ENCODE data around the gene RAB30.

RAB30 gene

DNA sequence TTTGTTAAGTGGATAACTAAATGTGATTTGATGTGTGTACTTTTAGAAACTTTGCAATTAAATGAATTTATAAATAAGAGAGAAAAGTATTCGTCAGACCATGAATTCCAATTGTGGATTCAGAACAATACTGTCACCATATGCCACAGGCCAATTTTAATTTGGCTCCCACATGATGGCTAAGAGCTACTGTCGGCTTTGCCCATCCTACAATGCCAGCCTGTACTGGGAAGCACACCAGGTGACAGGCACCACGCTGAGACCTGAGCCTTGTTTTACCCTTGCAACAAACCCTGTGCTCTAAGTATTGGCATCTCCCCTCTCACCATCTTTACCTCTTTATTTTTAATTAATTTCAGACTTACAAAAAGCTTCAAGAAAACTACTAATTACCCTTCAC is 14.0 kb downstream of the RAB30 start:
- Histone ChIP-seq H3K4me1 (ENCODE audit: control insufficient read depth in 5 of 5, insufficient read depth in 5 of 5, low read length in 5 of 5) (peaks cover 0 to 27% (median 14%) of the 10 kb centered on the region in 5 donors), H3K27me3 (ENCODE audit: control insufficient read depth in 5 of 5, insufficient read depth in 4 of 5, low read length in 5 of 5) (no peaks in the 10 kb centered on the region), H3K36me3 (ENCODE audit: control insufficient read depth in 5 of 5, insufficient read depth in 5 of 5, low read length in 5 of 5) (no peaks in the 10 kb centered on the region), H3K9me3 (ENCODE audit: control insufficient read depth in 5 of 5, low read length in 5 of 5) (no peaks in the 10 kb centered on the region), H3K27ac (ENCODE audit: low read depth, low read length) (no peak overlapping the region), H3K4me3 (ENCODE audit: low read depth in 1 of 5, low read length in 5 of 5) (no peak overlapping the region), H3K9ac (ENCODE audit: low read length in 5 of 5) (no peak overlapping the region)

DNA sequence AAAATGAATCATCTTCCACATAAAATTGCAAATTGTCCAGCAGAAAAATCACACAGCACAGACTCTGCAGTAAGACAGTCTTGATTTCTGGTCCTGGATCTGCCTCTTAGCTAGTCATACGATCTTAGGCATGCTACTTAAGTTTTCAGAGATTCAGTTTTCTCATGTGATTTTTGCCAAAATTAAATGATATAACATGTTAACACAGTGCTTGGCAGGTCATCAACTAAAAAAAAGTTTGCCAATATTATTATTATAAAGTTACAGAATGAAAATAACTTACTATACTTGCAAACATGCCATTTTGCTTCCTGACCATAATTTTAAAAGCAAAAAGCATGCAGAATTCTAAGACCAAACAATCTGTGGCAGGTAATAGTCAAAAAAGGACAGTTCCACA is 15.1 kb downstream of the RAB30 start:
- H3K9me3 ChIP-seq (ENCODE audit: control insufficient read depth in 5 of 5, low read length in 5 of 5) = no peaks in the 10 kb centered on the region
- no peak overlapping the region for H3K9ac ChIP-seq (ENCODE audit: low read length in 5 of 5)
- H3K4me3 ChIP-seq (ENCODE audit: low read depth in 1 of 5, low read length in 5 of 5) = no peak overlapping the region
- H3K27me3 ChIP-seq (ENCODE audit: control insufficient read depth in 5 of 5, insufficient read depth in 4 of 5, low read length in 5 of 5) = no peaks in the 10 kb centered on the region
- peaks cover 4 to 36% (median 25%) of the 10 kb centered on the region in 5 donors for H3K4me1 ChIP-seq (ENCODE audit: control insufficient read depth in 5 of 5, insufficient read depth in 5 of 5, low read length in 5 of 5)
- no peaks in the 10 kb centered on the region for H3K36me3 ChIP-seq (ENCODE audit: control insufficient read depth in 5 of 5, insufficient read depth in 5 of 5, low read length in 5 of 5)
- H3K27ac ChIP-seq (ENCODE audit: low read depth, low read length) = no peak overlapping the region

DNA sequence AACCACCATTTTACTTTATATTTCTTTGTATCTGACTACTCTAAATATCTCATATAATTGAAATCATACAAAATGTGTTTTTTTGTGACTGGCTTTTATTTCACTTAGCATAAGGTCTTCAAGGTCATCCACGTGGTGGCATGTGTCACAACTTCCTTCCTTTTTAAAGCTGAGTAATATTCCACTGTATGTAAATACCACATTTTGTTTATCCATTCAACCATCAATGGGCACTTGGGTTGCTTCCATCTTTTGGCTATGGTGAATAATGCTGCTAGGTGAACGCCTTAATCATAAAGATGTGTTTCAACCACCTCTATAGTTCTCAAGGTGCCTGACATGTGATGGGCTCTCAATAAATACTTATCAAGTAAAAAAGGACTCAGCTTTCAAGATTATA is 15.5 kb downstream of the RAB30 start:
- Histone ChIP-seq H3K36me3 (ENCODE audit: control insufficient read depth in 5 of 5, insufficient read depth in 5 of 5, low read length in 5 of 5) (no peaks in the 10 kb centered on the region), H3K4me3 (ENCODE audit: low read depth in 1 of 5, low read length in 5 of 5) (no peak overlapping the region), H3K4me1 (ENCODE audit: control insufficient read depth in 5 of 5, insufficient read depth in 5 of 5, low read length in 5 of 5) (peaks cover 4 to 36% (median 27%) of the 10 kb centered on the region in 5 donors), H3K27me3 (ENCODE audit: control insufficient read depth in 5 of 5, insufficient read depth in 4 of 5, low read length in 5 of 5) (no peaks in the 10 kb centered on the region), H3K9me3 (ENCODE audit: control insufficient read depth in 5 of 5, low read length in 5 of 5) (no peaks in the 10 kb centered on the region), H3K27ac (ENCODE audit: low read depth, low read length) (no peak overlapping the region), H3K9ac (ENCODE audit: low read length in 5 of 5) (no peak overlapping the region)

DNA sequence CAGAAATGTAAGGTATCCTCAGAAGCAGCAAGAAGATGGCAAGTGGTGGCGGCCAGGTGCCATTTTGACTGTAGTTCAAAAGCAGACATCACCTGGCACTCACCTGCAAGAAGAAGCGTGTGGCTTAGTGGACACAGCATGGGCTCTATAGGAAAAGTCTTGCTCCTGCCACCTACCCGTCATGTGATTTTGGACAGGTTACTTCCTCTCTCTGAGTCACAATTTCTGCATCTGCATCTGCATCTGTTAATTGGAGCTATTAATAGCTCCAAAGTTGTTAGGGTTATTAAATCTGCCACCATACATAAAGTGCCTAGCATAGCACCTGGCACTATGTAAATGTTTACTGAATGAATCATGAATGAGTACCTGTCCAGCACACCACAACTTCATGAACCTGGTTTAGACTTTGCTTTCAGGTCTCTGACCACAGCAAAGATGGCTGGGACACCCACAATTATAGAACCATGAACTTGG is 16.8 kb downstream of the RAB30 start:
- Histone ChIP-seq H3K27ac (ENCODE audit: low read depth, low read length) (no peak overlapping the region), H3K4me1 (ENCODE audit: control insufficient read depth in 5 of 5, insufficient read depth in 5 of 5, low read length in 5 of 5) (peaks cover 4 to 36% (median 27%) of the 10 kb centered on the region in 5 donors), H3K36me3 (ENCODE audit: control insufficient read depth in 5 of 5, insufficient read depth in 5 of 5, low read length in 5 of 5) (no peaks in the 10 kb centered on the region)

DNA sequence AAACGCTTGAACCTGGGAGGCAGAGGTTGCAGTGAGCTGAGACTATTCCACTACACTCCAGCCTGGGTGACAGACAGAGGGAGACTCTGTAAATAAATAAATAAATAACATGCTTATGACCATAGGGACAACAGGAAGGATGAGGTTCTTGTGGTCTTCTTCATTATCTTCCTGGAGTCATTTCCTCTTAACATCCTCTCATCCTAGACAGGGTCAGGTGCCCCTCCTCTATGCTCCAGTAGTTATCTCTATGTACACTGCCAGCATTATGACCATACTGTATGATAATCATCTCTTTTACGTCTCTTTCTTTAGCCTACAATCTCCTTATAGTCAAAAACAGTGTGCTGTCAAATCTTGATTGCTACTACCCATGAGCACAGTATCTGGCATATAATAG is 17.7 kb downstream of the RAB30 start:
- Histone ChIP-seq H3K9me3 (ENCODE audit: control insufficient read depth in 5 of 5, low read length in 5 of 5) (no peaks in the 10 kb centered on the region), H3K4me3 (ENCODE audit: low read depth in 1 of 5, low read length in 5 of 5) (no peak overlapping the region), H3K4me1 (ENCODE audit: control insufficient read depth in 5 of 5, insufficient read depth in 5 of 5, low read length in 5 of 5) (peaks cover 4 to 36% (median 27%) of the 10 kb centered on the region in 5 donors), H3K36me3 (ENCODE audit: control insufficient read depth in 5 of 5, insufficient read depth in 5 of 5, low read length in 5 of 5) (no peaks in the 10 kb centered on the region), H3K9ac (ENCODE audit: low read length in 5 of 5) (no peak overlapping the region), H3K27me3 (ENCODE audit: control insufficient read depth in 5 of 5, insufficient read depth in 4 of 5, low read length in 5 of 5) (no peaks in the 10 kb centered on the region), H3K27ac (ENCODE audit: low read depth, low read length) (no peak overlapping the region)

More for the DNA sequence above, 16.8 kb downstream of the RAB30 start:
- Histone ChIP-seq H3K9ac (ENCODE audit: low read length in 5 of 5) (no peak overlapping the region), H3K9me3 (ENCODE audit: control insufficient read depth in 5 of 5, low read length in 5 of 5) (no peaks in the 10 kb centered on the region), H3K4me3 (ENCODE audit: low read depth in 1 of 5, low read length in 5 of 5) (no peak overlapping the region), H3K27me3 (ENCODE audit: control insufficient read depth in 5 of 5, insufficient read depth in 4 of 5, low read length in 5 of 5) (no peaks in the 10 kb centered on the region)

DNA sequence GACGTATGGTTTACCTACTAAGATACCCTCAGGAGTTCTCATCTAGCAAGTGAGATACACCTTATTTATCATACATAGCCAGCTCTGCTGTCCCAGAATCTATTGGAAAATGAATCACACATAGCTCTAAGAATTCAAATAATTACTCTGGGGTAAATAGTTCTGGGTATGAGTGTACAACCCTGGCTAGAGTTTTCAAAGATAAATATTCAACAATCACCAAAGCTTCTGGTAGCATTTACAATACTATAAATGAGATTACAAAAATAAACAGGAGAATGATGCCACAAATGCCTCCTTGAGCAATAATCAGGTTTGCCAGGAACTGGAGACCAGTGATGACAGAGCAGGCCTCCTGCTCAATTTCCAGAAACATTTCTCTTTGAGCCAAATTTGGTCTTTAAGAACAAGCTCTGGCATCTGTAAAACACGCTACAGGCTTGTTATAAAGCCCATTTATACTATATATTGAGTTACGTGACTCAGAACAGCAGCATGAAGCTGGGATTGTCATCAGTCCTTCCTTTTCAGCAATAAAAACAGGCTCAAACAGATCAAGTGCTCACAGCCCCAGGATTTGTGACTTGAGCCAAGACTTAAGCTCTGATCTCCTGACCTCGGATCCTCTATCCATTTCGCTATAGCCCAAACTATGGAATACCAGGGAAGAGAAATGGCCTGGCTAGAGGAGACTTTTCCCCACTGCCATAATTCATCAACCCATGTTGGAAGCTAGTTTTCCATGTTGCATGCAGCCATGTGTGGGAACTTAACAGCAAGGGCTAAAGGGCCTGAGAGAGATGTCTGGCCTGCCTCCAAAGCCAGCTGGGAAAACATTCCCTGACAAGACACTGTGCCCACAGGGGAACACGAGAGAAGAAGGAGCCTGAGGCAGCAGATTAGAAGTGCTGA is 19.7 kb downstream of the RAB30 start:
- no peaks in the 10 kb centered on the region for H3K36me3 ChIP-seq (ENCODE audit: control insufficient read depth in 5 of 5, insufficient read depth in 5 of 5, low read length in 5 of 5)
- peaks cover 4 to 40% (median 34%) of the 10 kb centered on the region in 5 donors for H3K4me1 ChIP-seq (ENCODE audit: control insufficient read depth in 5 of 5, insufficient read depth in 5 of 5, low read length in 5 of 5)
- H3K9ac ChIP-seq (ENCODE audit: low read length in 5 of 5) = peak overlapping the region in 4 of 5 donors; percentile 22 to 88 (median 48)
- no peak overlapping the region for H3K4me3 ChIP-seq (ENCODE audit: low read depth in 1 of 5, low read length in 5 of 5)
- H3K27me3 ChIP-seq (ENCODE audit: control insufficient read depth in 5 of 5, insufficient read depth in 4 of 5, low read length in 5 of 5) = no peaks in the 10 kb centered on the region
- H3K9me3 ChIP-seq (ENCODE audit: control insufficient read depth in 5 of 5, low read length in 5 of 5) = no peaks in the 10 kb centered on the region
- H3K27ac ChIP-seq (ENCODE audit: low read depth, low read length) = peak overlapping the region; percentile 86

DNA sequence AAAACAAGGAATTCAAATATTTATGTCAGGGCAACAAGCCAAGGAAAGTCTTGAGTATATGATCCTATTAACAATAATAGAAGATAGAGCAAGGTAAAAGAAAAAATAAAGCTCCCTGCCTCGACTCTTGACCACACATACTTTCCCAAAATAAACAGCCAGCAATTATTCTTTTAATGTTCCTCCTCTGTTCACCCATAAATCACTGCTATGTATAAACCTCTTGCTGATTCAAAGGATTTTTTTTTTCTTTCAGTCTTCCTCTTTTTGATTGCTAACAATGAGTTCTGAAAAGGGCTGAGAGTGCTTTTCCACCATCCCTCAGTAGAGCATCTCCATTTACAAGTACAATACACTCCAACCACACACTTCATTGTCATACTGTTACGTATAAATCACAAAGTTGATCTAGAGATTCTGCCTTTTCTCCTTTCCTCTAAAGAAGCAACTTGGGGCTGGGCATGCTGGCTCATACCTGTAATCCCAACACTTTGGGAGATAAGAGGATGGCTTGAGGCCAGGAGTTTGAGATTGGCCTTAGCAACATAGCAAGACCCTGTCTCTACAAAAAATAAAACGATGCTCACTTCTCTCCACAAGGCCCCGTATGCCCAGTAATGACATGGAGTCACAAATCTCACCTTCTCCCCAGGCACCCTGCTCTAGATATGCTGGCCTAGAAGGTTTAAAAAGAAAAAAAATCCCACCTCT is 24.0 kb downstream of the RAB30 start:
- H3K9ac ChIP-seq (ENCODE audit: low read length in 5 of 5) = no peak overlapping the region
- peaks cover 4 to 40% (median 25%) of the 10 kb centered on the region in 5 donors for H3K4me1 ChIP-seq (ENCODE audit: control insufficient read depth in 5 of 5, insufficient read depth in 5 of 5, low read length in 5 of 5)
- H3K4me3 ChIP-seq (ENCODE audit: low read depth in 1 of 5, low read length in 5 of 5) = no peak overlapping the region
- no peaks in the 10 kb centered on the region for H3K27me3 ChIP-seq (ENCODE audit: control insufficient read depth in 5 of 5, insufficient read depth in 4 of 5, low read length in 5 of 5)
- H3K27ac ChIP-seq (ENCODE audit: low read depth, low read length) = peak overlapping the region; percentile 39
- H3K36me3 ChIP-seq (ENCODE audit: control insufficient read depth in 5 of 5, insufficient read depth in 5 of 5, low read length in 5 of 5) = no peaks in the 10 kb centered on the region
- H3K9me3 ChIP-seq (ENCODE audit: control insufficient read depth in 5 of 5, low read length in 5 of 5) = no peaks in the 10 kb centered on the region

DNA sequence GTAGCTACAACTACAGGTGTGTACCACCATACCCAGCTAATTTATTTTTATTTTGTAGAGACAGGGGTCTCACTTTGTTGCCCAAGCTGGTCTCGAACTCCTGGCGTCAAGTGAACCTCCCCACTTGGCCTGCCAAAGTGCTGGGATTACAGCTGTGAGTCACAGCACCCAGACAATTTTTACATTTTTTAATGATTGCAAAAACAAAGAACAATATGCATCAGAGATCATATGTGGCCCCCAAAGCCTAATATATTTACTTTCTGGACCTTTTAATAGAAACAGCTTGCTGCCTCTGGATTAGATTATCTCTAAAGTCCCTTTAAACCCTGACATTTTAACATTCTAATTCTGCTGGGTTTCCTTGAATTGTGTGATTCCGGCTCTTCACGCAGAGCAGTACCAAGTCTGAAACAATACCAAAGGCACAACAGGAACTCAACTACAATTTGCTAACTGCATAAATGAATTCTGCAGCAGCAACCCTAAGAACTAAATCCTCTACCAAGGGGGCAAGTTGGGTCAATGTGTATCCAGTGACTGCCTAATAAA is 25.0 kb downstream of the RAB30 start:
- H3K9me3 ChIP-seq (ENCODE audit: control insufficient read depth in 5 of 5, low read length in 5 of 5) = no peaks in the 10 kb centered on the region
- no peak overlapping the region for H3K9ac ChIP-seq (ENCODE audit: low read length in 5 of 5)
- peaks cover 0 to 31% (median 16%) of the 10 kb centered on the region in 5 donors for H3K4me1 ChIP-seq (ENCODE audit: control insufficient read depth in 5 of 5, insufficient read depth in 5 of 5, low read length in 5 of 5)
- H3K27me3 ChIP-seq (ENCODE audit: control insufficient read depth in 5 of 5, insufficient read depth in 4 of 5, low read length in 5 of 5) = no peaks in the 10 kb centered on the region
- no peak overlapping the region for H3K4me3 ChIP-seq (ENCODE audit: low read depth in 1 of 5, low read length in 5 of 5)
- peak overlapping the region; percentile 39 for H3K27ac ChIP-seq (ENCODE audit: low read depth, low read length)
- H3K36me3 ChIP-seq (ENCODE audit: control insufficient read depth in 5 of 5, insufficient read depth in 5 of 5, low read length in 5 of 5) = no peaks in the 10 kb centered on the region

DNA sequence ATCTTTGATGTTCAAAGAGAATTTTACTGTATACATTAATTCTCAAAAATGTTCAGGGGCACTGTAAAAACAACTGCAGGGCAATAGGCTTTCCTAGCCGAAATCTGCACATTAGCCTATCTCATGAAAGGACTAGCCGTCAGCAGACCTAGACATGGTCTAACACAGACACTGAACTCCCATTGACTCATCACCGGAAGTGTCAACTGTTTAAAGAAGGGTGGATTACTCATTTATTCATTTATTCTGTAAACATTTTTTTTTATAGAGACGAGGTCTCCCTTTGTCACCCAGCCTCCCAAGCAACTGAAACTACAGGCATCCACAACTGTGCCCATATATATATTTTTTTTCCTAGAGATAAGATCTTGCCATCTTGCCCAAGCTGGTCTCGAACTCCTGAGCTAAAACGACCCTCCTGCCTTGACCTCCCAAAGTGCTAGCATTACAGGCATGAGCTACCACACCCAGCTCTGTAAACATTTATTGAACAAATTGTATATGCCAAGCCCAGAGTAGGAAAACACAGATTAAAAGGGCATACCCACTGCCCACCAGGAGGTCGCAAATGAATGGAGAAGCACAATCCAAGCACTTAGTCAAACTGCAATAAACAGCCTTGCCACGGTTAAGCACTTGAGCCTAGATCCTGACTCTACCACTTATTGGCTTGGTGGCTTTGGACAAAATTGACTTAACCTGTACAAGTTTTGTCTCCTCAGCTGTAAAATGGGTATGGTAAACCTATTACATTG is 26.6 kb downstream of the RAB30 start:
- Histone ChIP-seq H3K4me1 (ENCODE audit: control insufficient read depth in 5 of 5, insufficient read depth in 5 of 5, low read length in 5 of 5) (peaks cover 0 to 34% (median 13%) of the 10 kb centered on the region in 5 donors), H3K27me3 (ENCODE audit: control insufficient read depth in 5 of 5, insufficient read depth in 4 of 5, low read length in 5 of 5) (no peaks in the 10 kb centered on the region), H3K36me3 (ENCODE audit: control insufficient read depth in 5 of 5, insufficient read depth in 5 of 5, low read length in 5 of 5) (no peaks in the 10 kb centered on the region), H3K9ac (ENCODE audit: low read length in 5 of 5) (no peak overlapping the region), H3K9me3 (ENCODE audit: control insufficient read depth in 5 of 5, low read length in 5 of 5) (no peaks in the 10 kb centered on the region), H3K27ac (ENCODE audit: low read depth, low read length) (peak overlapping the region; percentile 23), H3K4me3 (ENCODE audit: low read depth in 1 of 5, low read length in 5 of 5) (no peak overlapping the region)
